Calu3 (cell line): Measurements from ENCODE around the gene TPRA1. TPM values are rescaled to one million over a fixed set of nuclear protein-coding genes. Genes with fewer than 3 reads are reported as not detected.

ENCODE experiments used
- BruUV-seq: library from RNA; stranded (reverse); fragments of 400-500 nt; replicated peaks from 2 replicates; lab custom pipeline; 2021; lab: Mats Ljungman, UMichigan
- CTCF ChIA-PET: fragments of 300-600 bp; sonication (Branson Sonifier 250); formaldehyde crosslinking; loops from one replicate; lab custom pipeline; 2022; ENCODE audit warnings: antibody characterized with exemption; lab: Charles Lee
- DNase-seq: peaks from one replicate; pipeline ENCODE4 v3.0.0; 2022
- H3K27ac Mint-ChIP-seq: one replicate; pipeline ENCODE4 v1.8.0; 2022; ENCODE audit warnings: mixed read lengths; ENCODE audit not compliant: unreplicated experiment
- H3K27me3 Mint-ChIP-seq: one replicate; pipeline ENCODE4 v1.8.0; 2022; ENCODE audit warnings: mixed read lengths; ENCODE audit not compliant: unreplicated experiment
- H3K36me3 Mint-ChIP-seq: one replicate; pipeline ENCODE4 v1.8.0; 2022; ENCODE audit warnings: mild to moderate bottlenecking, moderate library complexity, mixed read lengths; ENCODE audit not compliant: insufficient read depth, unreplicated experiment
- H3K4me1 Mint-ChIP-seq: one replicate; pipeline ENCODE4 v1.8.0; 2022; ENCODE audit warnings: mild to moderate bottlenecking, low read depth, mixed read lengths; ENCODE audit not compliant: unreplicated experiment
- H3K4me3 Mint-ChIP-seq: one replicate; pipeline ENCODE4 v1.8.0; 2022; ENCODE audit warnings: mild to moderate bottlenecking, low read depth, moderate library complexity, mixed read lengths; ENCODE audit not compliant: unreplicated experiment
- H3K9me3 Mint-ChIP-seq: one replicate; pipeline ENCODE4 v1.8.0; 2022; ENCODE audit warnings: low read depth, mixed read lengths; ENCODE audit not compliant: unreplicated experiment
- CTCF ChIP-seq: fragments of 200-600 bp; IDR thresholded peaks from one replicate; pipeline ENCODE4 v1.8.0; 2022; ENCODE audit warnings: antibody characterized with exemption; ENCODE audit not compliant: unreplicated experiment
- intact Hi-C: fragments of 100-400 bp; cut with micrococcal nuclease; formaldehyde crosslinking; loops from one replicate; pipeline ENCODE4 v1.10.0; 2022; ENCODE audit not compliant: unreplicated experiment
- total RNA-seq: library from RNA; stranded (reverse); gene quantifications from 2 replicates; pipeline ENCODE4 v1.2.3, GENCODE V29; 2022

TPRA1 gene
- total RNA-seq, 1 experiment from 2014 or later, result 66.4 TPM

DNA sequence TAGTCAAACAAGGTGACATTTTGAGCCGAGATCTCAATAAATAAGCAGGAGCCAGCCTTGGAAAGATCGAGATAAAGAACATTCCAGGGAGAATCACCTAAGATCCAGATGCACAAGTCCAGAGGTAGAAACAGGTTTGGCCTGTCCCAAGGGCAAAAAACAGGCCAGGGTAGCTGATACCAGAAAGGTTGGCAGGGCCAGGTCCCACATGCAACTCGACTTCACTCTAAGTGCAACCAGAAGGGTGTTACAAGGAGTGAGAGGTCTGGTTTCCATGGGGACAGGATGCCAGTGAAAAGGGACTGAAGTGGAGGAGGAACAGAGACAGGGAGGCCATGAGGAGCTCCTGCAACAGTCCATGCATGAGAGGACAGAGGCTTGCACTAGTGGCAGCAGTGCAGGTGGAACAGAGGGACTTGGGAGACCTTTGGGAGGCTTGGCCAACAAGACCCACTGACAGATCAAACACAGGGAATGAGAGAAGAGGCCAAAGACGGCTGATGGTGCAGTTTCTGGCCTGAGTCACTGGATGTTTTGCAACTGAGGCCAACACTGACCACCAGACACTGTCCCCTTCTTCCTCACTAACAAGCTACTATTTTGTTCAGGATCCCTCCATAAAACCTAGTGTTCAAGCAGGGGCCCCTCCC lies 5.2 kb downstream of the TPRA1 start:
- no peak for TF ChIP-seq CTCF
- Mint-ChIP-seq H3K4me1 (peaks cover 34% of the 10 kb centered on the region), H3K36me3 (peaks cover 37% of the 10 kb centered on the region), H3K9me3 (no peaks in the 10 kb centered on the region), H3K27ac (no peak overlapping the region), H3K4me3 (no peak overlapping the region), H3K27me3 (no peaks in the 10 kb centered on the region)
- no peak for DNase-seq
- CTCF ChIA-PET, result interaction anchor here (2.8 kb wide), 1 partner anchor 10 kb away, joined by 15 read pairs; no protein-coding TSS in a partner anchor
- no TSS peak for BruUV-seq
- intact Hi-C loops, result no loop called here

- Mint-ChIP-seq H3K27me3 (no peaks in the 10 kb centered on the region), H3K9me3 (no peaks in the 10 kb centered on the region), H3K36me3 (peaks cover 32% of the 10 kb centered on the region), H3K4me1 (peaks cover 33% of the 10 kb centered on the region), H3K4me3 (no peak overlapping the region), H3K27ac (no peak overlapping the region)
- no peak for TF ChIP-seq CTCF
- CTCF ChIA-PET, result interaction anchor here (0.7 to 2.8 kb wide), 2 partner anchors 10 to 13 kb away, joined by 3 to 15 read pairs; partner anchors contain the start of gene MCM2
- no peak for DNase-seq
- intact Hi-C loops, result no loop called here
- BruUV-seq, result no TSS peak
Measured at GRCh38 chr3:127584734-127585133, 5.8 kb downstream of the TPRA1 start.

GRCh38 chr3:127580327-127581060 lies 10.0 kb downstream of the TPRA1 start:
- Mint-ChIP-seq H3K9me3 (no peaks in the 10 kb centered on the region), H3K36me3 (peaks cover 17% of the 10 kb centered on the region), H3K4me3 (no peak overlapping the region), H3K27ac (peak overlapping the region; percentile 21), H3K27me3 (no peaks in the 10 kb centered on the region), H3K4me1 (peaks cover 21% of the 10 kb centered on the region)
- TF ChIP-seq CTCF, result no peak
- intact Hi-C loops, result no loop called here
- BruUV-seq, result no TSS peak
- CTCF ChIA-PET, result no interaction called here
- DNase-seq, result no peak

DNA sequence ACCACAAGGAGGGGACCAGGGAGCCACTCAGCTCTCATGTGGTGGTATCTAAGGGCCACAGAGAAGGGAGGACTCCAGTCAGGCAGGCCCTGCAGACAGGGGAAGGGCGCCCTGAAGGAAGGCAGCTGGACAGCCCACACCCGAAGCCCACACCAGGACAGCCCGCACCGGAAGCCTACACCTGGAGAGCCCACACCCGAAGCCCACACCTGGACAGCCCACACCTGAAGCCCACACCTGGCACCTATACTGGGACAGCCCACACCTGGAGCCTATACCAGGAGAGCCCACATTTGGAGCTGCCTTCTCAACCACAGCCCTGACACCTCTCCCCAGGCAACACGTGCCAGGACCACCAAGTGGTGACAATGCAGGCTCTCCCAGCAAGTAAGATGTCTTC lies 11.7 kb downstream of the TPRA1 start:
- Mint-ChIP-seq H3K36me3 (peaks cover 31% of the 10 kb centered on the region), H3K4me3 (no peak overlapping the region), H3K9me3 (no peaks in the 10 kb centered on the region), H3K4me1 (peaks cover 19% of the 10 kb centered on the region), H3K27me3 (no peaks in the 10 kb centered on the region), H3K27ac (no peak overlapping the region)
- no peak for TF ChIP-seq CTCF
- BruUV-seq, result no TSS peak
- CTCF ChIA-PET, result no interaction called here
- DNase-seq, result no peak
- intact Hi-C loops, result loop anchor here (5.0 kb wide), 2 partner anchors 113 to 253 kb away; no protein-coding TSS in a partner anchor
